Parathyroid adenoma (tissue), 2 donors: ENCODE results near the gene FLRT2.

ENCODE experiments used
- H2AFZ ChIP-seq: fragments of 300-600 bp; sonication (generic); one replicate; pipeline ENCODE4 v1.7.0; 2017; ENCODE audit warnings: antibody characterized with exemption, mild to moderate bottlenecking
- H3K27ac ChIP-seq: fragments of 300-600 bp; sonication (generic); one replicate; pipeline ENCODE4 v1.7.0; 2017
- H3K27me3 ChIP-seq: fragments of 300-600 bp; sonication (generic); one replicate; pipeline ENCODE4 v1.7.0; 2017; ENCODE audit warnings: low read length; ENCODE audit not compliant: control insufficient read depth, insufficient read depth
- H3K36me3 ChIP-seq: fragments of 300-600 bp; sonication (generic); one replicate; pipeline ENCODE4 v1.7.0; 2017; ENCODE audit warnings: low read length; ENCODE audit not compliant: control insufficient read depth, insufficient read depth
- H3K4me1 ChIP-seq: fragments of 300-600 bp; sonication (generic); one replicate; pipeline ENCODE4 v1.7.0; 2017; ENCODE audit warnings: control low read depth
- H3K4me2 ChIP-seq: fragments of 300-600 bp; sonication (generic); one replicate; pipeline ENCODE4 v1.7.0; 2017; ENCODE audit warnings: low read length
- H3K4me3 ChIP-seq: fragments of 300-600 bp; sonication (generic); one replicate; pipeline ENCODE4 v1.7.0; 2017; ENCODE audit warnings: low read depth, low read length
- H3K79me2 ChIP-seq: fragments of 300-600 bp; sonication (generic); one replicate; pipeline ENCODE4 v1.7.0; 2017; ENCODE audit warnings: control low read depth
- H3K9ac ChIP-seq: fragments of 300-600 bp; sonication (generic); one replicate; pipeline ENCODE4 v1.7.0; 2017; ENCODE audit warnings: mild to moderate bottlenecking
- H3K9me3 ChIP-seq: fragments of 300-600 bp; sonication (generic); one replicate; pipeline ENCODE4 v1.7.0; 2017; ENCODE audit warnings: low read length; ENCODE audit not compliant: control insufficient read depth
- TF ChIP-seq, protein P1 (sequence below): fragments of 300-600 bp; sonication (generic); IDR thresholded peaks from one replicate; pipeline ENCODE4 v1.7.0; 2017; ENCODE audit warnings: antibody characterized with exemption, mild to moderate bottlenecking
- donor health status: primary hyperparathyroidism.

The FLRT2 gene

GRCh38 chr14:85660243-85660922, 130.4 kb downstream of the FLRT2 start:
- Histone ChIP-seq H3K9ac (no peak overlapping the region), H2AFZ (no peak overlapping the region), H3K27me3 (no peaks in the 10 kb centered on the region), H3K36me3 (no peaks in the 10 kb centered on the region), H3K4me1 (no peaks in the 10 kb centered on the region), H3K9me3 (no peaks in the 10 kb centered on the region), H3K4me2 (no peak overlapping the region), H3K79me2 (no peaks in the 10 kb centered on the region), H3K4me3 (no peak overlapping the region), H3K27ac (no peak overlapping the region)
- TF ChIP-seq, protein P1, sequence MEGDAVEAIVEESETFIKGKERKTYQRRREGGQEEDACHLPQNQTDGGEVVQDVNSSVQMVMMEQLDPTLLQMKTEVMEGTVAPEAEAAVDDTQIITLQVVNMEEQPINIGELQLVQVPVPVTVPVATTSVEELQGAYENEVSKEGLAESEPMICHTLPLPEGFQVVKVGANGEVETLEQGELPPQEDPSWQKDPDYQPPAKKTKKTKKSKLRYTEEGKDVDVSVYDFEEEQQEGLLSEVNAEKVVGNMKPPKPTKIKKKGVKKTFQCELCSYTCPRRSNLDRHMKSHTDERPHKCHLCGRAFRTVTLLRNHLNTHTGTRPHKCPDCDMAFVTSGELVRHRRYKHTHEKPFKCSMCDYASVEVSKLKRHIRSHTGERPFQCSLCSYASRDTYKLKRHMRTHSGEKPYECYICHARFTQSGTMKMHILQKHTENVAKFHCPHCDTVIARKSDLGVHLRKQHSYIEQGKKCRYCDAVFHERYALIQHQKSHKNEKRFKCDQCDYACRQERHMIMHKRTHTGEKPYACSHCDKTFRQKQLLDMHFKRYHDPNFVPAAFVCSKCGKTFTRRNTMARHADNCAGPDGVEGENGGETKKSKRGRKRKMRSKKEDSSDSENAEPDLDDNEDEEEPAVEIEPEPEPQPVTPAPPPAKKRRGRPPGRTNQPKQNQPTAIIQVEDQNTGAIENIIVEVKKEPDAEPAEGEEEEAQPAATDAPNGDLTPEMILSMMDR, result no peak

DNA sequence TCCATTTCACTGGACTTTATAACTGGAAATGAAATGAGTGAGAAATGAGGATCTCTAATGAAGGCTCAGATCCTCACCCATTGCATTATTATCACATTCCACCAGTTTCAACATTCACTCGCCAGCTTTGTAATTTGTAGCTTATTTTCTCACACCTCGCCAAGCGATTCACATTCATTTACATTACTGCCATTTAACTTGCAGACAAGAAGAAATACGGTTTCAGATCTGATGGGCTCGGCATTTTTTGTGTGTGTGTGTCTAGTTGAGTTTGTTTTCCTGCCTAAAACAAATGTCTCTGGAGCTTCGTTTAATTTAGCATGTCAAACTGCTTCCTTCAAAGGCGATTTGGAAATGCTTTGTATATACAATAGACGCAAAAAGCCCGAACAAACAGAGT, 132.2 kb downstream of the FLRT2 start:
- Histone ChIP-seq H3K4me3 (no peak overlapping the region), H3K27me3 (no peaks in the 10 kb centered on the region), H3K9ac (no peak overlapping the region), H3K79me2 (no peaks in the 10 kb centered on the region), H3K4me1 (no peaks in the 10 kb centered on the region), H3K27ac (no peak overlapping the region), H3K36me3 (no peaks in the 10 kb centered on the region), H3K9me3 (no peaks in the 10 kb centered on the region), H2AFZ (no peak overlapping the region), H3K4me2 (no peak overlapping the region)
- TF ChIP-seq, protein P1, result no peak

GRCh38 chr14:85663256-85663655, 133.3 kb downstream of the FLRT2 start:
- Histone ChIP-seq H3K4me1 (no peaks in the 10 kb centered on the region), H3K27me3 (no peaks in the 10 kb centered on the region), H2AFZ (no peak overlapping the region), H3K79me2 (no peaks in the 10 kb centered on the region), H3K9me3 (no peaks in the 10 kb centered on the region), H3K27ac (no peak overlapping the region), H3K9ac (no peak overlapping the region), H3K4me2 (no peak overlapping the region), H3K36me3 (no peaks in the 10 kb centered on the region), H3K4me3 (no peak overlapping the region)
- TF ChIP-seq, protein P1, result no peak

DNA sequence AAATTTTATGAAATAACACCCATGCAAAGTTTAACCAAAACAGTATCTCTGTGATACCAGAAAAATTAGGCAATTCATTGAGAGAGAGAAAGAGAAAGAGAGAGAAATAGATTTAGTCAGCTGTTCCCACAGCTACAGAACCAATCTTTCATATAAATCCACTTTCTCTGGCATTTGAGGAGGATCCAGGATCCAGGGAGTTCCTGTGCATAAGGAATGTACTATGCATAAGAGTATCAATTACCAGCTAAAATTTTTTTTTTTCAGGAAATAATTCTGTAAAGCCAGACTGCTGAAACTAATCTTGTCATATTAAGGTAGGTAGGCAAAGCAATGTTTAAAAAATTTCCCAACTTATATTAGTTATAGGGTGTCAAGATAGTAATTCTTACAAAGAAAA, 133.7 kb downstream of the FLRT2 start:
- Histone ChIP-seq H3K4me3 (no peak overlapping the region), H3K27me3 (no peaks in the 10 kb centered on the region), H3K36me3 (no peaks in the 10 kb centered on the region), H3K4me2 (no peak overlapping the region), H2AFZ (no peak overlapping the region), H3K9ac (no peak overlapping the region), H3K4me1 (no peaks in the 10 kb centered on the region), H3K79me2 (no peaks in the 10 kb centered on the region), H3K27ac (no peak overlapping the region), H3K9me3 (no peaks in the 10 kb centered on the region)
- TF ChIP-seq, protein P1, result no peak

DNA sequence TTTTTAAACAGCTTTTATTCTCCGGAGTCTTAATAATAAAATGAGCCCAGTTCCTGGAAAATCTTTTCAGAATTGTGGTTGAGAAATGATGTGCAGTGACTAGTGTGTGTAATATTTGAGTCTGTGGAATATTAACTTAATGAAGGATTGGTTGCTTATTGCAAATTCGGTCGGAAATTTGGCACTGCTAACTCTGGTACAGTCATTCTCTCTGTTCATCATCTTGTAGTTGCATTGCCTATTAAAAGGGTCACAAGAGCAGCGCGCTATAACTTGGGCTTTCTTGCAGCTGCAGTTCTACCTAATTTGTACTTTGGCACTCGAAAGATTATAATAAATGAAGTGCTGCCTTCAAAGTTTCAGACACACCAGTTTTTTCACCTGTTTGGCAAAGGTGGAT, 146.0 kb downstream of the FLRT2 start:
- Histone ChIP-seq H2AFZ (no peak overlapping the region), H3K36me3 (no peaks in the 10 kb centered on the region), H3K27ac (no peak overlapping the region), H3K4me2 (no peak overlapping the region), H3K79me2 (no peaks in the 10 kb centered on the region), H3K27me3 (no peaks in the 10 kb centered on the region), H3K9ac (no peak overlapping the region), H3K4me3 (no peak overlapping the region), H3K9me3 (no peaks in the 10 kb centered on the region), H3K4me1 (no peaks in the 10 kb centered on the region)
- TF ChIP-seq, protein P1, result no peak
